K562 (cell line): ENCODE data around the gene GPR108.

Source experiments
- HCFC1 ChIP-seq: IDR thresholded peaks from 2 replicates; pipeline ENCODE4 v1.6.1; 2012; ENCODE audit warnings: low read depth, low read length, improper control_type of control experiment
- KLF10 ChIP-seq: fragments of 250-450 bp; sonication (Bioruptor Pico); IDR thresholded peaks from 2 replicates; pipeline ENCODE4 v1.6.1; 2021; ENCODE audit warnings: matching md5 sums
- NONO ChIP-seq, 2 experiments: fragments of 200-400 bp in 1 of 2; fragments of 450-650 bp in 1 of 2; formaldehyde crosslinking in 1 of 2; IDR thresholded peaks; 2 replicates each; pipeline ENCODE4 v1.6.1; 2017; ENCODE audit warnings: low read depth in 2 of 2, mild to moderate bottlenecking in 2 of 2, moderate library complexity in 2 of 2, low read length in 1 of 2
- POLR2A ChIP-seq: fragments of 450-650 bp; conservative IDR thresholded peaks from 2 replicates; pipeline ENCODE4 v1.6.1; 2016
- ZBTB49 ChIP-seq: sonication (generic); formaldehyde crosslinking; IDR thresholded peaks from 2 replicates; pipeline ENCODE4 v1.8.0; 2022; ENCODE audit warnings: missing genetic modification reagents, mild to moderate bottlenecking, borderline replicate concordance

- TF ChIP-seq KLF10 (CRISPR knock-in tag) (no peak), HCFC1 (no peak), NONO (IDR thresholded peaks at IDR 0.05; ENCODE audit: low read depth in 2 of 2, low read length in 1 of 2) (no peak), ZBTB49 (CRISPR knock-in tag) (no peak), POLR2A (no peak)
Observed at GRCh38 chr19:6683971-6684370, 53.4 kb downstream of the GPR108 start.
